Measurements from ENCODE around the gene TMEM60.

GRCh38 chr7:77811516-77812289 lies 13.5 kb upstream of the TMEM60 start:
- TF ChIP-seq CTCF (IDR thresholded peaks at IDR 0.05) (no peak), EZH2 (IDR thresholded peaks at IDR 0.05; ENCODE audit: borderline replicate concordance, insufficient read depth, low read depth, low read length, poor library complexity, severe bottlenecking) (no peak)

All from B cell (primary cell).